HCT116 (cell line): ENCODE results near the gene RNF121. TPM values are rescaled to one million over a fixed set of nuclear protein-coding genes. Genes with fewer than 3 reads are reported as not detected.

Experiments
- ATAC-seq: fragments of 200-7000 bp; cut with Tn5 transposase; 2 replicates; pipeline ENCODE4 v1.9.1; 2020; ENCODE audit warnings: mild to moderate bottlenecking, moderate library complexity
- BruUV-seq: library from RNA; stranded (reverse); fragments of 400-500 nt; replicated peaks from 2 replicates; lab custom pipeline; 2021; lab: Mats Ljungman, UMichigan
- CTCF ChIA-PET: fragments of 300-600 bp; sonication (Branson Sonifier 250); formaldehyde crosslinking; loops from one replicate; lab custom pipeline; 2021; ENCODE audit warnings: antibody characterized with exemption; lab: Charles Lee
- POLR2A ChIA-PET: fragments of 300-600, 350-600 bp; sonication (Branson Sonifier 250); formaldehyde crosslinking; loops from one replicate; lab custom pipeline; 2021; ENCODE audit warnings: antibody characterized with exemption; lab: Charles Lee
- RAD21 ChIA-PET, 2 experiments: fragments of 300-600 bp; sonication (Branson Sonifier 250); formaldehyde crosslinking; loops; one replicate each; lab custom pipeline; 2023; ENCODE audit warnings: low total read pairs in 2 of 2; ENCODE audit not compliant: uncharacterized antibody in 2 of 2, unreplicated experiment in 2 of 2, low non-redundant PET in 1 of 2; lab: Charles Lee
- DNase-seq: peaks from one replicate; pipeline ENCODE4 v3.0.0-alpha.2; 2010; ENCODE audit warnings: low read depth, low spot score
- H2AFZ ChIP-seq: fragments of 200-600 bp; shearing (Covaris generic), sonication (generic); 2 replicates; pipeline ENCODE4 v1.6.1; 2017; ENCODE audit warnings: low read depth, mixed run types, mixed read lengths, antibody characterized with exemption, low read length; ENCODE audit not compliant: poor library complexity, severe bottlenecking
- H3K27ac ChIP-seq: 2 replicates; pipeline ENCODE4 v1.5.1; 2012; ENCODE audit warnings: low read depth, low read length
- H3K27me3 ChIP-seq: fragments of 200-600 bp; sonication (generic); 2 replicates; pipeline ENCODE4 v1.6.1; 2016; ENCODE audit warnings: mixed run types, low read length, mixed read lengths; ENCODE audit not compliant: insufficient read depth
- H3K36me3 ChIP-seq, 2 experiments: fragments of 200-500 bp in 1 of 2; fragments of 200-600 bp in 1 of 2; sonication (Bioruptor generic) in 1 of 2; sonication (generic) in 1 of 2; 2 replicates each; pipeline versions ENCODE4 v1.5.1 to v1.6.1; 2014 to 2016; ENCODE audit warnings: low read length in 2 of 2, inconsistent platforms in 1 of 2, mixed read lengths in 1 of 2, mixed run types in 1 of 2; ENCODE audit not compliant: insufficient read depth in 2 of 2, control insufficient read depth in 1 of 2
- H3K4me1 ChIP-seq, 2 experiments: fragments of 200-600 bp in 1 of 2; sonication (generic) in 1 of 2; 2 replicates each; pipeline versions ENCODE4 v1.5.1 to v1.6.1; 2012 to 2017; ENCODE audit warnings: low read length in 2 of 2, inconsistent platforms in 1 of 2, mild to moderate bottlenecking in 1 of 2, mixed read lengths in 1 of 2, mixed run types in 1 of 2, moderate library complexity in 1 of 2; ENCODE audit not compliant: insufficient read depth in 2 of 2, control insufficient read depth in 1 of 2
- H3K4me2 ChIP-seq: fragments of 200-600 bp; sonication (generic); 2 replicates; pipeline ENCODE4 v1.6.1; 2017; ENCODE audit warnings: mixed run types, low read length, mixed read lengths
- H3K4me3 ChIP-seq, 2 experiments: fragments of 200-600 bp in 1 of 2; sonication (generic) in 1 of 2; replicated peaks in 1 of 2; 2 replicates each; pipeline ENCODE4 v1.5.1; 2011 to 2016; ENCODE audit warnings: low read length in 2 of 2, control low read depth in 1 of 2, low read depth in 1 of 2, mild to moderate bottlenecking in 1 of 2, mixed read lengths in 1 of 2, mixed run types in 1 of 2
- H3K79me2 ChIP-seq: fragments of 200-600 bp; sonication (generic); 2 replicates; pipeline ENCODE4 v1.6.1; 2017; ENCODE audit warnings: mild to moderate bottlenecking, mixed run types, low read length, moderate library complexity, mixed read lengths; ENCODE audit not compliant: insufficient read depth
- H3K9ac ChIP-seq: fragments of 200-600 bp; sonication (generic); 2 replicates; pipeline ENCODE4 v1.6.1; 2016; ENCODE audit warnings: low read length, mixed read lengths
- H3K9me2 ChIP-seq: fragments of 200-600 bp; sonication (generic), shearing (Covaris generic); 2 replicates; pipeline ENCODE4 v1.6.1; 2017; ENCODE audit warnings: mixed run types, mild to moderate bottlenecking, moderate library complexity; ENCODE audit not compliant: insufficient read depth
- H3K9me3 ChIP-seq, 2 experiments: fragments of 200-500 bp in 1 of 2; fragments of 200-600 bp in 1 of 2; sonication (Bioruptor generic) in 1 of 2; sonication (generic) in 1 of 2; 2 replicates each; pipeline ENCODE4 v1.6.1; 2014 to 2017; ENCODE audit warnings: low read length in 2 of 2, mixed read lengths in 2 of 2, inconsistent platforms in 1 of 2, low read depth in 1 of 2, mild to moderate bottlenecking in 1 of 2, mixed run types in 1 of 2, moderate library complexity in 1 of 2; ENCODE audit not compliant: control insufficient read depth in 1 of 2, insufficient read depth in 1 of 2
- H4K20me1 ChIP-seq: fragments of 200-600 bp; sonication (generic), shearing (Covaris generic); 2 replicates; pipeline ENCODE4 v1.6.1; 2017; ENCODE audit warnings: mixed run types, mild to moderate bottlenecking, moderate library complexity; ENCODE audit not compliant: insufficient read depth
- EZH2phosphoT487 ChIP-seq: fragments of 200-600 bp; IDR thresholded peaks from 2 replicates; pipeline ENCODE4 v1.6.1; 2018; ENCODE audit warnings: antibody characterized with exemption, borderline replicate concordance
- MAX ChIP-seq: IDR thresholded peaks from 2 replicates; pipeline ENCODE4 v1.6.1; 2012
- REST ChIP-seq: IDR thresholded peaks from 2 replicates; pipeline ENCODE4 v1.6.1; 2012; ENCODE audit warnings: low read depth
- SIN3A ChIP-seq: IDR thresholded peaks from 2 replicates; pipeline ENCODE4 v1.6.1; 2012; ENCODE audit warnings: low read depth
- SP1 ChIP-seq: IDR thresholded peaks from 2 replicates; pipeline ENCODE4 v1.6.1; 2012; ENCODE audit warnings: low read depth
- SRF ChIP-seq: IDR thresholded peaks from 2 replicates; pipeline ENCODE4 v1.6.1; 2012; ENCODE audit warnings: low read depth
- YY1 ChIP-seq: IDR thresholded peaks from 2 replicates; pipeline ENCODE4 v1.6.1; 2011; ENCODE audit warnings: low read length, low read depth, moderate library complexity, mild to moderate bottlenecking; ENCODE audit not compliant: insufficient replicate concordance; ENCODE audit errors: extremely low read depth
- ZBTB33 ChIP-seq: IDR thresholded peaks from 2 replicates; pipeline ENCODE4 v1.6.1; 2011; ENCODE audit warnings: mild to moderate bottlenecking, low read length, moderate library complexity; ENCODE audit not compliant: insufficient replicate concordance; ENCODE audit errors: extremely low read depth
- ZFX ChIP-seq: fragments of 450-650 bp; IDR thresholded peaks from 2 replicates; pipeline ENCODE4 v1.6.1; 2017
- ZNF274 ChIP-seq: fragments of 200-500 bp; sonication (Bioruptor generic); IDR thresholded peaks from 2 replicates; pipeline ENCODE4 v1.6.1; 2014; ENCODE audit warnings: mild to moderate bottlenecking, low read depth, low read length, inconsistent platforms
- intact Hi-C: fragments of 100-400 bp; cut with micrococcal nuclease; formaldehyde crosslinking; loops from 2 replicates; pipeline ENCODE4 v1.10.0; 2022
- total RNA-seq: library from RNA; stranded (reverse); gene quantifications from one replicate; pipeline ENCODE4 v1.2.1, GENCODE V29; 2021; ENCODE audit not compliant: unreplicated experiment

RNF121 gene
- total RNA-seq, 1 experiment from 2014 or later, result 24.5 TPM

GRCh38 chr11:71914617-71915189 is 14.1 kb upstream of the RNF121 start (continued):
- no peak for TF ChIP-seq SRF
- no peak for TF ChIP-seq ZNF274
- no peak for TF ChIP-seq MAX
- TF ChIP-seq, all 23 proteins: peak for 0

- no peak for DNase-seq
- Histone ChIP-seq H3K27ac (no peak overlapping the region), H3K9ac (no peak overlapping the region), H2AFZ (no peak overlapping the region), H3K9me2 (no peaks in the 10 kb centered on the region), H3K79me2 (no peaks in the 10 kb centered on the region), H3K4me2 (no peak overlapping the region), H3K27me3 (no peaks in the 10 kb centered on the region), H3K36me3 (no peaks in the 10 kb centered on the region; a peak in 1 of 4 replicates), H3K4me1 (no peaks in the 10 kb centered on the region), H3K9me3 (no peaks in the 10 kb centered on the region), H3K4me3 (no peak overlapping the region), H4K20me1 (no peaks in the 10 kb centered on the region)
- ChIA-PET CTCF (no interaction called here), RAD21 (no interaction called here), POLR2A (no interaction called here)
- no peak for TF ChIP-seq ZBTB33
- TF ChIP-seq SIN3A, result no peak
- no peak for TF ChIP-seq ZFX
- TF ChIP-seq SP1, result no peak
- TF ChIP-seq SRF, result no peak
- TF ChIP-seq EZH2phosphoT487, result no peak
- no peak for TF ChIP-seq YY1
- TF ChIP-seq REST, result no peak
- intact Hi-C loops, result no loop called here
- ATAC-seq, result no peak
- BruUV-seq, result no TSS peak
Observed at GRCh38 chr11:71917646-71918140, 11.2 kb upstream of the RNF121 start.
